Ovary (tissue), 9 donors: ENCODE results near the gene AUTS2. TPM values are rescaled to one million over a fixed set of nuclear protein-coding genes. Genes with fewer than 3 reads are reported as not detected.

Experiments used
- DNase-seq, 5 donors: peaks; one replicate each; pipeline ENCODE4 v3.0.0-alpha.2; 2019 to 2020
- H3K27ac ChIP-seq, 2 donors: fragments of 200-600 bp; one replicate each; pipeline versions ENCODE4 v1.5.1 to v1.8.0; 2019 to 2022
- H3K27me3 ChIP-seq: fragments of 200-600 bp; one replicate; pipeline ENCODE4 v1.8.0; 2022
- H3K36me3 ChIP-seq: fragments of 200-600 bp; sonication (generic); one replicate; pipeline ENCODE4 v1.5.1; 2019
- H3K4me1 ChIP-seq: one replicate; pipeline ENCODE4 v1.8.1; 2013; ENCODE audit warnings: mild to moderate bottlenecking, moderate library complexity; ENCODE audit not compliant: insufficient read depth
- H3K4me3 ChIP-seq: fragments of 200-600 bp; sonication (generic); one replicate; pipeline ENCODE4 v1.5.1; 2017
- H3K9me3 ChIP-seq, 2 donors: fragments of 200-600 bp in 1 of 2; sonication (generic) in 1 of 2; one replicate each; pipeline versions ENCODE4 v1.5.1 to v1.8.1; 2013 to 2019; ENCODE audit warnings: mild to moderate bottlenecking in 1 of 2, moderate library complexity in 1 of 2
- CTCF ChIP-seq, 3 donors: fragments of 450-650 bp in 2 of 3; fragments of 200-600 bp in 1 of 3; IDR thresholded peaks; one replicate each; pipeline versions ENCODE4 v1.5.1 to v1.8.0; 2016 to 2022; ENCODE audit warnings: antibody characterized with exemption in 3 of 3, mild to moderate bottlenecking in 1 of 3
- EP300 ChIP-seq: sonication (generic); formaldehyde crosslinking; IDR thresholded peaks from one replicate; pipeline ENCODE4 v1.6.1; 2017; ENCODE audit warnings: antibody characterized with exemption
- POLR2A ChIP-seq: fragments of 450-650 bp; IDR thresholded peaks from one replicate; pipeline ENCODE4 v1.6.1; 2017; ENCODE audit warnings: antibody characterized with exemption, mild to moderate bottlenecking, moderate library complexity
- WGBS, 3 donors: extraction: QIAGEN DNeasy Blood & Tissue Kit in 1 of 3; methylation state at CpG; one replicate each; pipeline versions ENCODE4 v1.1.5 to v1.1.7; 2013 to 2017; 5-methylcytosine and 5-hydroxymethylcytosine counted together
- intact Hi-C, 4 donors: fragments of 100-400 bp; cut with DNase I; formaldehyde crosslinking; loops; one replicate each; pipeline versions ENCODE4 v1.11.0 to v1.15.1; 2022 to 2023
- polyA plus RNA-seq, 2 donors: library from polyadenylated mRNA; stranded (reverse); fragments of 200-250 nt in 1 of 2; fragments of 350-450 nt in 1 of 2; fragmentation: Illumina TruSeq in 1 of 2; extraction: RNeasy Lipid Tissue Mini Kit (QIAGEN cat#74804) in 1 of 2; gene quantifications; one replicate each; pipeline ENCODE4 v1.2.3, GENCODE V29; 2013 to 2014
- total RNA-seq, 7 donors: library from RNA; depleted of rRNA in 2 of 7; stranded (reverse); fragments of >200 nt in 2 of 7; fragmentation: NEBNext Ultra II Directional in 3 of 7; extraction: Animal tissue kit (Norgen Biotek cat#: 25700) in 3 of 7; gene quantifications; one replicate each; pipeline versions ENCODE4 v1.1.0 to v1.2.4, GENCODE V29; 2016 to 2023
- donor health status: DM: no; HTN: no; CAD: no; lungs with moderate emphysema.
- donor health status: DM: no; HTN: no; CAD: no.
- donor health status: Bipolar disorder and iron deficiency.
- donor health status: DM: yes; HTN: yes; CAD: no.
- donor health status: DM: no; HTN: no; CAD: no.
- donor health status: DM: yes; HTN: yes; CAD: no.

Gene AUTS2
- total and polyA plus RNA-seq, 9 donors, result 18.3 to 60.9 (median 44.9) TPM

- intact Hi-C loops, result no loop called here
- TF ChIP-seq CTCF (IDR thresholded peaks at IDR 0.05), result no peak
- no peak for TF ChIP-seq EP300
- no peak for TF ChIP-seq POLR2A
- H3K4me3 ChIP-seq, result no peak overlapping the region
- H3K27ac ChIP-seq, result no peak overlapping the region
- no peaks in the 10 kb centered on the region for H3K36me3 ChIP-seq
- peaks cover 22% of the 10 kb centered on the region for H3K4me1 ChIP-seq
- DNase-seq, result no peak
- no peaks in the 10 kb centered on the region for H3K27me3 ChIP-seq
- WGBS, 3 donors, result 83 to 90% (median 87%) methylated on average over 5 of the region's 5 CpGs
- no peaks in the 10 kb centered on the region for H3K9me3 ChIP-seq
These were observed 189.6 kb downstream of the AUTS2 start for GRCh38 chr7:69787736-69788431.

- Histone ChIP-seq H3K9me3 (no peaks in the 10 kb centered on the region), H3K36me3 (no peaks in the 10 kb centered on the region), H3K27me3 (no peaks in the 10 kb centered on the region), H3K27ac (no peak overlapping the region), H3K4me3 (no peak overlapping the region), H3K4me1 (peaks cover 11% of the 10 kb centered on the region)
- intact Hi-C loops, result no loop called here
- TF ChIP-seq CTCF (IDR thresholded peaks at IDR 0.05) (no peak), EP300 (no peak), POLR2A (no peak)
- 32 to 38% (median 37%) methylated on average over 2 of the region's 2 CpGs for WGBS, 3 donors
- DNase-seq, result no peak
These were observed 191.3 kb downstream of the AUTS2 start for GRCh38 chr7:69789563-69789962.

GRCh38 chr7:69790977-69791724 is 192.9 kb downstream of the AUTS2 start:
- Histone ChIP-seq H3K4me1 (peaks cover 11% of the 10 kb centered on the region), H3K36me3 (no peaks in the 10 kb centered on the region), H3K9me3 (no peaks in the 10 kb centered on the region), H3K27me3 (no peaks in the 10 kb centered on the region), H3K4me3 (no peak overlapping the region), H3K27ac (no peak overlapping the region)
- intact Hi-C loops, result no loop called here
- DNase-seq, result no peak
- 90 to 93% (median 91%) methylated on average over 7 of the region's 7 CpGs for WGBS, 3 donors
- no peak for TF ChIP-seq CTCF (IDR thresholded peaks at IDR 0.05)
- no peak for TF ChIP-seq EP300
- no peak for TF ChIP-seq POLR2A

GRCh38 chr7:69791739-69792138 is 193.5 kb downstream of the AUTS2 start:
- DNase-seq, result no peak
- peaks cover 11% of the 10 kb centered on the region for H3K4me1 ChIP-seq
- TF ChIP-seq CTCF (IDR thresholded peaks at IDR 0.05) (no peak), EP300 (no peak), POLR2A (no peak)
- 83 to 95% (median 92%) methylated on average over 1 of the region's 1 CpG for whole genome bisulfite sequencing, 3 donors
- no peak overlapping the region for H3K27ac ChIP-seq
- no peak overlapping the region for H3K4me3 ChIP-seq
- no peaks in the 10 kb centered on the region for H3K27me3 ChIP-seq
- no peaks in the 10 kb centered on the region for H3K36me3 ChIP-seq
- intact Hi-C loops, result no loop called here
- H3K9me3 ChIP-seq, result no peaks in the 10 kb centered on the region
